DOHH2 (cell line): ENCODE results near the gene MAP3K9.

Experiments used
- EZH2phosphoT487 ChIP-seq: fragments of 200-600 bp; sonication (generic); IDR thresholded peaks from 2 replicates; pipeline ENCODE4 v1.6.1; 2017; ENCODE audit warnings: borderline replicate concordance, mild to moderate bottlenecking, antibody characterized with exemption, low read length, moderate library complexity, mixed read lengths
- TF ChIP-seq, protein P1 (sequence below): fragments of 200-600 bp; sonication (generic); IDR thresholded peaks from one replicate; pipeline ENCODE4 v1.5.1; 2014; ENCODE audit warnings: antibody characterized with exemption, mild to moderate bottlenecking, low read depth, low read length; ENCODE audit not compliant: poor library complexity, severe bottlenecking

DNA sequence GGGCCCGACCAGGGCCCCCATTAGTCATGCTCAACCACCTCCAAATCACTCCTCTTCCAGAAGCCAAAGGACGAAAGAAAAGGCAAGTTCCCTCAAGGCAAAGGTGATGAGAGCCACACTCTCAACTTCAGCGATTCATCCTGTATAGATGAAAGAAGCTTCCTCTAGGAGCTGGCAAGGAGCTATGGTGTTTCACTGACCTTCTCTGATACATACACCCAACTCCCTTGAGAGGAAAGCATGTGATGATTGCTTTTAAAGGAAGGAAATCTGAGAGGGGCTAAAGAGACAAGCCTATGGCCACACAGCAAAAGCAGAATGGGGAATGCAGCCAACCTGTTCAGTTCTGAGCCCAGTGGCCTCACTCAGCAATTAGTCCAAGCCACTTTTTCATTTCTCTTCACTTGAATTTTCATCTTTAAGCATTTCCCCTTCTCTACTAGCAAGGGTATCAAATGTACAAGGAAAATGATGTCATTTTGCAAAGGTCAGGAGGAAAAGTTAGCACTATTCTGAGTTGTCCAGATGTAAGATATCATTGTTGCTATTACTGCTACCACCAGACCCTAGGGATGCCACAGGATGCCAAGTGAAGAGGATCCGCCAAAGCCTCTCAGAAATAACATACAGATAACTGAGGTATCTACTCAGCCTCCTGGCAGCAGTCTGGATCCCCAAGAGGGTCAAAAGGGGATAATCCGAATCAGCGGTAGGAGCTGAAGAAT, 82.5 kb downstream of the MAP3K9 start:
- TF ChIP-seq, protein P1, sequence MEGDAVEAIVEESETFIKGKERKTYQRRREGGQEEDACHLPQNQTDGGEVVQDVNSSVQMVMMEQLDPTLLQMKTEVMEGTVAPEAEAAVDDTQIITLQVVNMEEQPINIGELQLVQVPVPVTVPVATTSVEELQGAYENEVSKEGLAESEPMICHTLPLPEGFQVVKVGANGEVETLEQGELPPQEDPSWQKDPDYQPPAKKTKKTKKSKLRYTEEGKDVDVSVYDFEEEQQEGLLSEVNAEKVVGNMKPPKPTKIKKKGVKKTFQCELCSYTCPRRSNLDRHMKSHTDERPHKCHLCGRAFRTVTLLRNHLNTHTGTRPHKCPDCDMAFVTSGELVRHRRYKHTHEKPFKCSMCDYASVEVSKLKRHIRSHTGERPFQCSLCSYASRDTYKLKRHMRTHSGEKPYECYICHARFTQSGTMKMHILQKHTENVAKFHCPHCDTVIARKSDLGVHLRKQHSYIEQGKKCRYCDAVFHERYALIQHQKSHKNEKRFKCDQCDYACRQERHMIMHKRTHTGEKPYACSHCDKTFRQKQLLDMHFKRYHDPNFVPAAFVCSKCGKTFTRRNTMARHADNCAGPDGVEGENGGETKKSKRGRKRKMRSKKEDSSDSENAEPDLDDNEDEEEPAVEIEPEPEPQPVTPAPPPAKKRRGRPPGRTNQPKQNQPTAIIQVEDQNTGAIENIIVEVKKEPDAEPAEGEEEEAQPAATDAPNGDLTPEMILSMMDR = no peak
- TF ChIP-seq EZH2phosphoT487 = no peak
